ENCODE results near the gene MRPL52. TPM values are rescaled to one million over a fixed set of nuclear protein-coding genes. Genes with fewer than 3 reads are reported as not detected.
A peak's percentile ranks its signal among the peaks of the same experiment; 100 is the strongest.

Gene MRPL52
- polyA plus RNA-seq, 4 donors: 106 to 164 (median 132) TPM

- H3K27me3 ChIP-seq (ENCODE audit: control insufficient read depth in 3 of 3, insufficient read depth in 3 of 3, low read length in 3 of 3): no peaks in the 10 kb centered on the region
- peak overlapping the region; percentile 49 to 95 (median 87) for H3K27ac ChIP-seq (ENCODE audit: low read depth in 1 of 3, low read length in 2 of 3)
- DNase-seq: peak in 1 of 2 donors; percentile 45
- peak overlapping the region; percentile 61 to 86 (median 64) for H3K4me3 ChIP-seq (ENCODE audit: low read depth in 1 of 3, low read length in 3 of 3)
- FAIRE-seq: no peak
- WGBS, 3 donors: 40 to 69% (median 61%) methylated on average over 5 to 6 of the region's 6 CpGs
- H3K9me3 ChIP-seq (ENCODE audit: control insufficient read depth in 2 of 2, insufficient read depth in 1 of 2, low read depth in 1 of 2, low read length in 1 of 2): no peaks in the 10 kb centered on the region
- peaks cover 2 to 20% (median 4%) of the 10 kb centered on the region in 3 donors for H3K4me1 ChIP-seq (ENCODE audit: control insufficient read depth in 3 of 3, insufficient read depth in 2 of 3, low read depth in 1 of 3, low read length in 2 of 3)
- H3K36me3 ChIP-seq (ENCODE audit: control insufficient read depth in 3 of 3, insufficient read depth in 2 of 3, low read depth in 1 of 3, low read length in 3 of 3): peaks cover 2 to 72% (median 10%) of the 10 kb centered on the region in 3 donors
Measured at GRCh38 chr14:22838631-22839041, 8.9 kb downstream of the MRPL52 start.

- Histone ChIP-seq H3K27ac (ENCODE audit: low read depth in 1 of 3, low read length in 2 of 3) (peak overlapping the region in 2 of 3 donors; percentile 87 to 95), H3K36me3 (ENCODE audit: control insufficient read depth in 3 of 3, insufficient read depth in 2 of 3, low read depth in 1 of 3, low read length in 3 of 3) (peaks cover 2 to 72% (median 7%) of the 10 kb centered on the region in 3 donors), H3K9me3 (ENCODE audit: control insufficient read depth in 2 of 2, insufficient read depth in 1 of 2, low read depth in 1 of 2, low read length in 1 of 2) (no peaks in the 10 kb centered on the region), H3K27me3 (ENCODE audit: control insufficient read depth in 3 of 3, insufficient read depth in 3 of 3, low read length in 3 of 3) (no peaks in the 10 kb centered on the region), H3K4me1 (ENCODE audit: control insufficient read depth in 3 of 3, insufficient read depth in 2 of 3, low read depth in 1 of 3, low read length in 2 of 3) (peaks cover 2 to 20% (median 4%) of the 10 kb centered on the region in 3 donors), H3K4me3 (ENCODE audit: low read depth in 1 of 3, low read length in 3 of 3) (peak overlapping the region in 2 of 3 donors; percentile 61 to 86)
- WGBS, 3 donors: 56 to 59% (median 56%) methylated on average over 6 of the region's 6 CpGs
- DNase-seq (peak in 1 of 2 donors; percentile 27), FAIRE-seq (no peak)
Measured at GRCh38 chr14:22839159-22839779, 9.6 kb downstream of the MRPL52 start.

- DNase-seq (no peak), FAIRE-seq (no peak)
- 93 to 96% (median 94%) methylated on average over 9 of the region's 9 CpGs for WGBS, 3 donors
- no peaks in the 10 kb centered on the region for H3K9me3 ChIP-seq (ENCODE audit: control insufficient read depth in 2 of 2, insufficient read depth in 1 of 2, low read depth in 1 of 2, low read length in 1 of 2)
- peaks cover 6 to 84% (median 7%) of the 10 kb centered on the region in 3 donors for H3K36me3 ChIP-seq (ENCODE audit: control insufficient read depth in 3 of 3, insufficient read depth in 2 of 3, low read depth in 1 of 3, low read length in 3 of 3)
- peaks cover 2 to 18% (median 4%) of the 10 kb centered on the region in 3 donors for H3K4me1 ChIP-seq (ENCODE audit: control insufficient read depth in 3 of 3, insufficient read depth in 2 of 3, low read depth in 1 of 3, low read length in 2 of 3)
- no peak overlapping the region for H3K27ac ChIP-seq (ENCODE audit: low read depth in 1 of 3, low read length in 2 of 3)
- H3K27me3 ChIP-seq (ENCODE audit: control insufficient read depth in 3 of 3, insufficient read depth in 3 of 3, low read length in 3 of 3): no peaks in the 10 kb centered on the region
- H3K4me3 ChIP-seq (ENCODE audit: low read depth in 1 of 3, low read length in 3 of 3): no peak overlapping the region
Measured at GRCh38 chr14:22841311-22841710, 11.6 kb downstream of the MRPL52 start.

- Histone ChIP-seq H3K4me3 (ENCODE audit: low read depth in 1 of 3, low read length in 3 of 3) (no peak overlapping the region), H3K36me3 (ENCODE audit: control insufficient read depth in 3 of 3, insufficient read depth in 2 of 3, low read depth in 1 of 3, low read length in 3 of 3) (peaks cover 7 to 88% (median 8%) of the 10 kb centered on the region in 3 donors), H3K4me1 (ENCODE audit: control insufficient read depth in 3 of 3, insufficient read depth in 2 of 3, low read depth in 1 of 3, low read length in 2 of 3) (peaks cover 2 to 20% (median 4%) of the 10 kb centered on the region in 3 donors), H3K27ac (ENCODE audit: low read depth in 1 of 3, low read length in 2 of 3) (no peak overlapping the region), H3K27me3 (ENCODE audit: control insufficient read depth in 3 of 3, insufficient read depth in 3 of 3, low read length in 3 of 3) (no peaks in the 10 kb centered on the region), H3K9me3 (ENCODE audit: control insufficient read depth in 2 of 2, insufficient read depth in 1 of 2, low read depth in 1 of 2, low read length in 1 of 2) (no peaks in the 10 kb centered on the region)
- 92 to 95% (median 94%) methylated on average over 8 of the region's 8 CpGs for WGBS, 3 donors
- no peak for FAIRE-seq
- no peak for DNase-seq
Measured at GRCh38 chr14:22841769-22842168, 12.1 kb downstream of the MRPL52 start.

GRCh38 chr14:22842211-22843122, 12.8 kb downstream of the MRPL52 start:
- Histone ChIP-seq H3K4me3 (ENCODE audit: low read depth in 1 of 3, low read length in 3 of 3) (no peak overlapping the region), H3K27ac (ENCODE audit: low read depth in 1 of 3, low read length in 2 of 3) (peak overlapping the region in 1 of 3 donors; percentile 8), H3K9me3 (ENCODE audit: control insufficient read depth in 2 of 2, insufficient read depth in 1 of 2, low read depth in 1 of 2, low read length in 1 of 2) (no peaks in the 10 kb centered on the region), H3K4me1 (ENCODE audit: control insufficient read depth in 3 of 3, insufficient read depth in 2 of 3, low read depth in 1 of 3, low read length in 2 of 3) (peaks cover 2 to 22% (median 4%) of the 10 kb centered on the region in 3 donors), H3K36me3 (ENCODE audit: control insufficient read depth in 3 of 3, insufficient read depth in 2 of 3, low read depth in 1 of 3, low read length in 3 of 3) (peaks cover 7 to 93% (median 8%) of the 10 kb centered on the region in 3 donors), H3K27me3 (ENCODE audit: control insufficient read depth in 3 of 3, insufficient read depth in 3 of 3, low read length in 3 of 3) (no peaks in the 10 kb centered on the region)
- no peak for DNase-seq
- FAIRE-seq: no peak
- WGBS, 3 donors: 90 to 93% (median 92%) methylated on average over 28 of the region's 28 CpGs

- peaks cover 7 to 96% (median 8%) of the 10 kb centered on the region in 3 donors for H3K36me3 ChIP-seq (ENCODE audit: control insufficient read depth in 3 of 3, insufficient read depth in 2 of 3, low read depth in 1 of 3, low read length in 3 of 3)
- FAIRE-seq: no peak
Measured at GRCh38 chr14:22843123-22843925, 13.6 kb downstream of the MRPL52 start.

GRCh38 chr14:22844221-22845102, 14.8 kb downstream of the MRPL52 start:
- peaks cover 6 to 89% (median 8%) of the 10 kb centered on the region in 3 donors for H3K36me3 ChIP-seq (ENCODE audit: control insufficient read depth in 3 of 3, insufficient read depth in 2 of 3, low read depth in 1 of 3, low read length in 3 of 3)
- H3K27ac ChIP-seq (ENCODE audit: low read depth in 1 of 3, low read length in 2 of 3): no peak overlapping the region
- no peak for FAIRE-seq

More at GRCh38 chr14:22843123-22843925, 13.6 kb downstream of the MRPL52 start:
- peaks cover 2 to 26% (median 3%) of the 10 kb centered on the region in 3 donors for H3K4me1 ChIP-seq (ENCODE audit: control insufficient read depth in 3 of 3, insufficient read depth in 2 of 3, low read depth in 1 of 3, low read length in 2 of 3)
- DNase-seq: no peak
- no peak overlapping the region for H3K4me3 ChIP-seq (ENCODE audit: low read depth in 1 of 3, low read length in 3 of 3)
- peak overlapping the region in 1 of 3 donors; percentile 8 for H3K27ac ChIP-seq (ENCODE audit: low read depth in 1 of 3, low read length in 2 of 3)
- 88 to 91% (median 89%) methylated on average over 21 of the region's 21 CpGs for WGBS, 3 donors
- H3K27me3 ChIP-seq (ENCODE audit: control insufficient read depth in 3 of 3, insufficient read depth in 3 of 3, low read length in 3 of 3): no peaks in the 10 kb centered on the region
- H3K9me3 ChIP-seq (ENCODE audit: control insufficient read depth in 2 of 2, insufficient read depth in 1 of 2, low read depth in 1 of 2, low read length in 1 of 2): no peaks in the 10 kb centered on the region

More at GRCh38 chr14:22844221-22845102, 14.8 kb downstream of the MRPL52 start:
- 86 to 92% (median 90%) methylated on average over 20 to 22 of the region's 22 CpGs for WGBS, 3 donors
- Histone ChIP-seq H3K9me3 (ENCODE audit: control insufficient read depth in 2 of 2, insufficient read depth in 1 of 2, low read depth in 1 of 2, low read length in 1 of 2) (no peaks in the 10 kb centered on the region), H3K4me1 (ENCODE audit: control insufficient read depth in 3 of 3, insufficient read depth in 2 of 3, low read depth in 1 of 3, low read length in 2 of 3) (peaks cover 0 to 14% (median 0%) of the 10 kb centered on the region in 3 donors), H3K27me3 (ENCODE audit: control insufficient read depth in 3 of 3, insufficient read depth in 3 of 3, low read length in 3 of 3) (no peaks in the 10 kb centered on the region), H3K4me3 (ENCODE audit: low read depth in 1 of 3, low read length in 3 of 3) (no peak overlapping the region)
- no peak for DNase-seq

Data from small intestine (tissue), 7 donors.